PC-9 (cell line): ENCODE measurements around the gene XRCC4.

Source experiments
- EZH2 ChIP-seq: fragments of 200-600 bp; sonication (generic); IDR thresholded peaks from 2 replicates; pipeline ENCODE4 v1.8.0; 2017; ENCODE audit warnings: antibody characterized with exemption, low read depth
- TF ChIP-seq, protein P1 (sequence below): fragments of 200-600 bp; sonication (generic); conservative IDR thresholded peaks from 2 replicates; pipeline ENCODE4 v1.6.1; 2017; ENCODE audit warnings: mixed run types, antibody characterized with exemption, mild to moderate bottlenecking, moderate library complexity

DNA sequence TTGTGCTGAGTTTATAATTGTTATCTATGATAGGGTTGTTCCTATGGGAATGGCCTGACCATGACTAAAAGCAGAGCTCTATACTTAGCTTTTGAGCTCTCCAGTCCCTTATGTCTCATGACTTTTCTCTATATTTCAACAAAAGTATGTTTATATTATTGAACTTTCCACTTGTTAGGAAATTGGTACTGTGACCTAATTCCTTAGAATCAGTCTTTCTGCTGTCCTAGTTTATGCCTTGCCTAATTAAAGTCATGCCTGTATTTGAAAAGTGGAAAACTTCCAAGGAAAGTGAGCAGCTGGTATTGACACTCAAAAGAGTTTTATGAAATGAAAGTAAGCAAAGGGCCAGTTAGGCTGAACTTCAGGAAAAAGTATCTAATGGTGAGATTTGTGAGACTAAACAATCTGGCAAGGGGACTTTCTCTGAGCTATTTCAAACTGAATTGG, 68.6 kb downstream of the XRCC4 start:
- TF ChIP-seq, protein P1, sequence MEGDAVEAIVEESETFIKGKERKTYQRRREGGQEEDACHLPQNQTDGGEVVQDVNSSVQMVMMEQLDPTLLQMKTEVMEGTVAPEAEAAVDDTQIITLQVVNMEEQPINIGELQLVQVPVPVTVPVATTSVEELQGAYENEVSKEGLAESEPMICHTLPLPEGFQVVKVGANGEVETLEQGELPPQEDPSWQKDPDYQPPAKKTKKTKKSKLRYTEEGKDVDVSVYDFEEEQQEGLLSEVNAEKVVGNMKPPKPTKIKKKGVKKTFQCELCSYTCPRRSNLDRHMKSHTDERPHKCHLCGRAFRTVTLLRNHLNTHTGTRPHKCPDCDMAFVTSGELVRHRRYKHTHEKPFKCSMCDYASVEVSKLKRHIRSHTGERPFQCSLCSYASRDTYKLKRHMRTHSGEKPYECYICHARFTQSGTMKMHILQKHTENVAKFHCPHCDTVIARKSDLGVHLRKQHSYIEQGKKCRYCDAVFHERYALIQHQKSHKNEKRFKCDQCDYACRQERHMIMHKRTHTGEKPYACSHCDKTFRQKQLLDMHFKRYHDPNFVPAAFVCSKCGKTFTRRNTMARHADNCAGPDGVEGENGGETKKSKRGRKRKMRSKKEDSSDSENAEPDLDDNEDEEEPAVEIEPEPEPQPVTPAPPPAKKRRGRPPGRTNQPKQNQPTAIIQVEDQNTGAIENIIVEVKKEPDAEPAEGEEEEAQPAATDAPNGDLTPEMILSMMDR: no peak
- no peak for TF ChIP-seq EZH2
